Measurements from ENCODE around the gene PDIA5. TPM values are rescaled to one million over a fixed set of nuclear protein-coding genes. Genes with fewer than 3 reads are reported as not detected.

Gene PDIA5
- total RNA-seq, 1 donor from 2014 or later, result 40.4 TPM

GRCh38 chr3:123165163-123165562 is 98.3 kb downstream of the PDIA5 start:
- DNase-seq (ENCODE audit: low spot score), result no peak

DNA sequence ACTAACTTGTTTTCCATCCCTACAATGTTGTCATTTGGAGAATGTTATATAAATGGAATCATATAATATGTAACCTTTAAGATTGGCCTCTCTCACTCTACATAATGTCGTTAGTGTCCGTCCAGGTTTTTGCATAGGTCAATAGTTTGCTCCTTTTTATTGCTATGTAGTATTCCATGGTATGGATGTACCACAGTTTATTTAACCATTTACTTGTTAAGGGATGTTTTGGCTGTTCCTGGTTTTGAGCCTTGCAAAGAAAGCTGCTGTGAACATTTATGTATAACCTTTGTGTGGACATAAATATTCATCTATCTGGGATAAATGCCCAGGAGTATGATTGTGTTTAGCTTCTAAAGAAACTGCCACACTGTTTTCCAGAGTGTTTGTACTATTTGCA is 100.9 kb downstream of the PDIA5 start:
- DNase-seq (ENCODE audit: low spot score), result no peak

GRCh38 chr3:123168122-123168521 is 101.3 kb downstream of the PDIA5 start:
- no peak for DNase-seq (ENCODE audit: low spot score)

DNA sequence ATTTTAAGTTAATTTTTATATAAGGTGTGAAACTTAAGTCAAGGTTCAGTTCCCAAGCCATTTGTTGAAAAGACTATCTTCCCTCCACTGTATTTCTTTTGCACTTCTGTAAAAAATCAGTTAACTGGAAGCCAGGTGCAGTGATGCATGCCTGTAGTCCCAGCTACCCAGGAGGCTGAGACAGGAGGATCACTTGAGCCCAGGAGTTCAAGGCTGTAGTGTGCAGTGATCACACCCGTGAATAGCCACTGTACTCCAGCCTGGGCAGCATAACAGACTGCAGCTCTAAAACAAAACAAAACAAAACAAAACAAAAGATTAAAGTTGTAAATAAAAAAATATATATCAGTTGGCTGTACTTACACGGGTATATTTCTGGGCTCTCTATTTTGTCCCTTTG is 101.8 kb downstream of the PDIA5 start:
- no peak for DNase-seq (ENCODE audit: low spot score)

DNA sequence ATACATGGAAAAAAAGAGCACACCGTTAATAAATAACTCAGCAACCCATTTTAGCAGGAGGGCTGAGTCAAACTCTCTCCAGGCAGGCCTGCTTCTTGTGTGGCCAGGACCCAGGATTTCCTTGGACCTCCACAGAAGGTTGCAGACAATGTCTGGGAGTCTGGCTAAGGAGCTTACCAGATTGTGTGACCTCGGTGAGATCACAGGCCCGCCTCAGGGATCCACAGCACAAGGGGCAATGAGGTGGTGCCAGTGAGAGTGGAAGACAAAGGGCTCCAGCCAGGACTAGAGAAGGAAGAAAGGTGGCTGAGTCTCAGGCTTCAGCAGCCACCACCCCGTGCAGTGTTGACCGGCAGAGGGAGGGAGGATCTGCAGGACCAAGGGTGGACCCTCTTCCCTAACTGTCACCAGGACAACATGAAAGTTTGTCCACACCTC is 102.7 kb downstream of the PDIA5 start:
- DNase-seq (ENCODE audit: low spot score), result no peak

DNA sequence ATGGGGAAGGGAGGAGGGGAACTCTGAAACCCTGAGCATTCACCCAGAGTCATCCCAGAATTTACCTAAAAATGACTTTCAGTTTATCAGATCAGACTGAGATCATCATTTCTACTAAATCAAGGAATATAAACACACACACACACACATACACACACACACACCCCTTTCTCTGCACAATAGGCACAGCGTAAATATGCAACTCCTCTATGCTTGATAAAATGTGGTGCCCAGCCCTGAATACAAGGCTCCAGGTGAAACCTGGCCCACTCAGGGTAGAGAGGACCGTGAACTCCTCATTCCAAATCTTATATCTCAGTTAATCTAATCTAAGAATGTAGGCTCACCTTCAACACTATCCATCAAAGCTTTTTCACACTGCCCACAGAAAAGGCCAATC is 103.1 kb downstream of the PDIA5 start:
- DNase-seq (ENCODE audit: low spot score), result no peak

GRCh38 chr3:123180791-123181190 is 114.0 kb downstream of the PDIA5 start:
- no peak for DNase-seq (ENCODE audit: low spot score)

DNA sequence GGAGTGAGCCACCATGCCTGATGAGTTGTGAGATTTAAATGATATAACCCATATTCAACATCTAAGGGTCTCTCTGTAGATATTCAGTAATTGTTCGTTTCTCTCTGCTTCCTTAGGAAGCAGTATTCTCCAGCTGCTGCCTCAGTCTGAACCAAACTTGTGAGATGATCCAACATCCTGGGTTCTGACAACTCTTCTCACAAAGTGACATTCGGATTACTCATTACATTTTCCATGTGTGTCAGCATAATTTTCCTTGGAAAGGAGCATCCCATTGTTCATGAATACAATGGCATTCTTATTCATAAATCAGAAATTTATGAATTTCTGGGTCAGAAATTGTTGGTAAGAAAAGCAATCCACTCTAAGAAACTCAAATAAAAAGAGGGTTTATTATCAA is 119.9 kb downstream of the PDIA5 start:
- no peak for DNase-seq (ENCODE audit: low spot score)

DNA sequence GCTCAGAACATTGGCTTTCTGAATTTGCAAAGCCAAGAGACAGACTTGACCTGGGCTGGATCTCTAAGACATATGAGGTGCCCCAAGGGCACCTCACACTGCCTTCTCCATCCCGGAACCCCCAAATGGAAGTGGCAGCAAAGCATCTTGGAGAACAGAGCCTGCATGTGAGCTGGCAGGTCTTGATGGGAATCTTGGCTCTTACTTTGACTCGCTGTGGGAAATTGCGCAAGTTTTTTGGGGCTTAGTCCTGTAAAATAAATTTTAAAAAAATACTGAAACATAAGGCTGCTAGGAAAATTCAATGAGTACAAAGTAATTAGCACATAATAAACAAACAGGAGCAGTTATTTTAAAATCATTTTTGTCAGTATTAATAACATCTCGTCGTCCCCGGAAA is 121.2 kb downstream of the PDIA5 start:
- no peak for DNase-seq (ENCODE audit: low spot score)

- no peak for DNase-seq (ENCODE audit: low spot score)
Measured at GRCh38 chr3:123193448-123194101, 126.8 kb downstream of the PDIA5 start.

GRCh38 chr3:123194552-123194951 is 127.7 kb downstream of the PDIA5 start:
- DNase-seq (ENCODE audit: low spot score), result no peak

DNA sequence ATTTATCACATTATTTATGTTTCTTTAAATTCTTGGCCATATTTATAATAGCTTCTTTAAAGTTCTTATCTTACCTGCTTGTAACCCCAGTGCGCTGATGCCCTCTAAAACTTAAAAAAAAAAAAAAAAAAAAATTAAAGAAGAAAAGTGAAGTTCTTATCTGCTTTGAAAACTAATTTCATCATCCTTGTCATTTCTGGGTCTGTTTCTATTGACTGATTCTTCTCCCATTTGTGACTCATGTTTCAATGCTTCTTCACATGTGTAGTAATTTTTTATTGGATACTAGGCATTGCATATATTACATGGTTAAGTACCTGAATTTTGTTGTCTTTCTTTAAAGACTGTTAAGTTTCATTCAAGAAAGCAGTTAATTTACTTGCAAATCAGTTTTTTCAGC is 131.5 kb downstream of the PDIA5 start:
- DNase-seq (ENCODE audit: low spot score), result no peak

DNA sequence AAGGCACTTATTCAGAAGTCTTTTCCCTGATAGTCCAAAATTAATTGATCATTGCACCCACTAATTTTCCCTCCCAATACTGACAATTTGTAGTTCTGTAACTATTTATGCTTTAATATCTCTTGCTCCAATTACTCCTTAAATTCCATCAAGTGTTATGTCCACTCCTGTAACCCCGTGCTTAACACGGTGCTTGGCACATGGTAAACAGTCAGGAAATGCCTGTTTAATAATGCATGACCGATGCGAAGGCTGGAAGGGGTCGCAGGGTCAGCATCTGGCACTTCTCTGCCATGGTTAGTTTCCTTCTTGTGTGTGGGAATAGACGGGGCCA is 134.4 kb downstream of the PDIA5 start:
- no peak for DNase-seq (ENCODE audit: low spot score)

- peak; percentile 97 for DNase-seq (ENCODE audit: low spot score)
Measured at GRCh38 chr3:123201557-123202427, 135.0 kb downstream of the PDIA5 start, which contains the start of gene SEC22A. Gene SEC22A (plus strand): TSS chr3:123201943. CDS start chr3:123209218, 7,275 bp downstream.

- DNase-seq (ENCODE audit: low spot score), result peak; percentile 12
Measured at GRCh38 chr3:123202451-123202850, 135.6 kb downstream of the PDIA5 start.

Other genes with a start within 250 kb of the PDIA5 start
- gene SEMA5B, start 39.3 kb upstream of the PDIA5 start, total RNA-seq (ENCODE audit: insufficient read depth, low replicate concordance), result 6.0 TPM
- gene SEC22A, start 134.9 kb downstream of the PDIA5 start, total RNA-seq (ENCODE audit: insufficient read depth, low replicate concordance), result 20.5 TPM